Stimulated activated CD4-positive, alpha-beta T cell treated with anti-CD3 and anti-CD28 coated beads, Interleukin-2, amount 100 ng/mL, for 48 hours (primary cell): ENCODE data around the gene GRIPAP1.

ENCODE experiments used
- DNase-seq, 2 donors: peaks; one replicate each; pipeline ENCODE4 v3.0.0-alpha.2; 2020

The GRIPAP1 gene

DNA sequence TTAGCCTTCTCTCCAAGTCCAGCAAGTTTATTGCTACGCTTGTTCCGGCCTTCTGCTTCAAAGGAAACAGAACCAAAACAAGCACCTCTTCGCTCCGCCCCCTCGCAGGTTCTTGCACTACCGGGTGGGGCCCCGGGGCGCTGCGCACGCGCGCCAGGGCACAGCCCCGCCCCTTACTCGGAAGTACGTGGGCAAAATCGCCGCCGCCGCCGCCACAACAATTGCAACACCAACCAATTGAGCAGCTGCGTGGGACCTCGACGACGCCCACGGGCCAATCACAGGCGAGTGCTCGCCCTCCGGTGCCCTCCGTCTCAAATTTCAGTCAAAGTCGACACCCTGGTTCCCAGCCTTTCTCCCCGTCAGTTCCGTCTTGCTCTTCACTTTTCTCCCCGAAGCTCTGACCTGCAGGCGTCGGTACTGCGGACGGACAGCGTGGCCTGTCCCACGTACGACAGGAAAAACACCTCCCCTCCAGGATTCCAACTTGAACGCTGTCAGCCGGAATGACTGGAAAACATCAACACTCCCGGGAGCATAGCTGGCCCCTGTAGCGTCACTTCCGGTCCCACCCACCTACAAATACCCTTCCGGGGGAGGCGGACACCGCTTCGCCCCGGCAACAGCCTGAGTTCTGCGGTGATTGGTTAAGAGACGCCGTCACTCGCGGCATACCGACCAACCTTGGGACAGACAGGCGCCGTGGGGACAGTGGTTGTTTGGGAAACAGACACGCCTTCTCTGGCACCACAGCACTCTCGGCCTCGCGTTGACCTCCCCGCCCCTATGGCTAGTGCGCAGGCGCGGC lies 44.0 kb downstream of the GRIPAP1 start:
- peak; percentile 80 to 81 for DNase-seq

DNA sequence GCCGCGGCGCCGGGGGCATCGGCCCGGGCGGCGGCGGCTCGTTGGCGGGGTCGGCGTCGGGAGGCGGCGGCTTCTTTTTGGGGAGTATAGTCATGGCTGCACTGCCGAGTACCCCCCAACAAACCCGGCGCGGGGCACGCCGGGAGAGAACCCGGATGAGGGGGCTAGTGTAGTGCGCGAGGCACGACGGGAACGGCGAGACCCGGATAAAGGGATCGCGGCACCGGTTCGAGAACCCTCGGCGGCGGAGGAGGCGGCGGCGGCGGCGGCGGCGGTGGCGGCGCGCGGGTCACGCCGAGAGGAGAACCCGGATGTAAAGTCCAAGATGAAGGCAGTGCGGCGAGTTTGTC lies 44.6 kb downstream of the GRIPAP1 start, which contains the start of gene OTUD5:
Gene OTUD5 (minus strand): TSS at position 131 of the 350 bp plus-strand sequence. CDS start 37 bp downstream, at position 94.
- peak in 1 of 2 donors; percentile 57 for DNase-seq

GRCh38 chrX:48956728-48957414 lies 45.2 kb downstream of the GRIPAP1 start:
- DNase-seq, result peak in 1 of 2 donors; percentile 30

- no peak for DNase-seq
These were observed 53.5 kb downstream of the GRIPAP1 start for GRCh38 chrX:48948589-48948988.

GRCh38 chrX:48945517-48946348 lies 56.3 kb downstream of the GRIPAP1 start:
- DNase-seq, result peak in 1 of 2 donors; percentile 58

DNA sequence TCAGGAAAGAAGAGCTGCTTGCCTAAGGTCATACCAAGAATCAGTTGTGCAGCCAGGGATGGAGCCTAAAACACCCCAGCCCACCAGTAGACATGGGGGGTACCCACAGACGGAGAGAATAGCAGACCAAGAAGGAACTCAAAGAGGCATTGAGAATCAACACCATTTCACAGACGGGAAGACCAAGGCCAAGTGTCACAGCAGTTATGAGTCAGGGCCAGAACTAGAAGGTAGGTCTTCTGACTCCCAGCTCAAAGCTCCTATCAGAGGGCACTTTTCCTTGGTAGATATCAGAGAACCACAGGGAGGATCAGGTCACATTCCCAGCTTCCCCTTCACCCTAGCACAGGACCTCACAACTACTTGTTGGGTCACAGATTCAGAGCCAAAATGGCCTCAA lies 59.2 kb downstream of the GRIPAP1 start:
- no peak for DNase-seq

GRCh38 chrX:48940404-48940955 lies 61.6 kb downstream of the GRIPAP1 start:
- DNase-seq, result no peak

- DNase-seq, result no peak
These were observed 62.4 kb downstream of the GRIPAP1 start for GRCh38 chrX:48939524-48940228.

- peak; percentile 55 to 59 for DNase-seq
These were observed 63.2 kb downstream of the GRIPAP1 start for GRCh38 chrX:48938721-48939425.

DNA sequence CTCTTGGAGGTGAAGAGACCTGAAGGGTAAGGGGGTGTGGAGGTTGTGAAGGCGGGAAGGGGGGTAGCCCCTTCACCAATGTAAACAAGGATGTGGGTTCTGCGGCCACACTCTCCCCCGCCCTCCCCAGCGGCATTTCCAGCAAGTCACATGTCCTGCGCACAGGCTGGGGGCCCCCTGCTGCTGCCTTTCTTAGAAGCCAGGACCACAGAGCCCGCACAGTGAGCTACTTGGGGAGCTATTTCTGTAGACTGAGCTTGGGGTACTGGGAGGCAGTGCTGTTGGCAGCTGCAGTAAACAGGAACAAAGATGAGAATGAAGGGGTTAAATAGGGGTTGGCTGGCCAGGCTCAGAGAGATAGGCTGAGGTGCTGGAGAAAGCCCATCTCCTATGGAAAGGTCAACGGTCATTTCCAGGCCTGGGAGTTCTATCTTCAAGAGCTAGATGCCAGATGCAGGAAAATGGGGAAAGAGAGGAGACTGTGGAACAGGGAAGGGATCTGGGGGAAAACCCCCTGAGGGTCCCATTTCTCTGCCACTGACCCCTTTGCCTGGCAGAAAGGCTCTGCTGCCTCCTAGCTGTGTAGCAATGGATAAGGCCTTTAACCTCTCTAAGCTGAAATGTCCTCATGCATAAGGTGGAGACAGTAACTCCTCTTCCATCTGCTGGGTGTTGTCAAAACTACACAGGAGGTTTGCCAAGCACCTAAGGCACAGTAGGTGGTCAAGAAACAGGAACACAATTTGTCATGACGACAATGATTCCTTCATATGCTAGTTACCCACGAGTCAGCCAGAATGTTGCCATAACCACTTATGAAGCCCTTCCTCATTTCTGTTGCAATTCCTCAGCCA lies 64.8 kb downstream of the GRIPAP1 start:
- peak; percentile 77 to 87 for DNase-seq

DNA sequence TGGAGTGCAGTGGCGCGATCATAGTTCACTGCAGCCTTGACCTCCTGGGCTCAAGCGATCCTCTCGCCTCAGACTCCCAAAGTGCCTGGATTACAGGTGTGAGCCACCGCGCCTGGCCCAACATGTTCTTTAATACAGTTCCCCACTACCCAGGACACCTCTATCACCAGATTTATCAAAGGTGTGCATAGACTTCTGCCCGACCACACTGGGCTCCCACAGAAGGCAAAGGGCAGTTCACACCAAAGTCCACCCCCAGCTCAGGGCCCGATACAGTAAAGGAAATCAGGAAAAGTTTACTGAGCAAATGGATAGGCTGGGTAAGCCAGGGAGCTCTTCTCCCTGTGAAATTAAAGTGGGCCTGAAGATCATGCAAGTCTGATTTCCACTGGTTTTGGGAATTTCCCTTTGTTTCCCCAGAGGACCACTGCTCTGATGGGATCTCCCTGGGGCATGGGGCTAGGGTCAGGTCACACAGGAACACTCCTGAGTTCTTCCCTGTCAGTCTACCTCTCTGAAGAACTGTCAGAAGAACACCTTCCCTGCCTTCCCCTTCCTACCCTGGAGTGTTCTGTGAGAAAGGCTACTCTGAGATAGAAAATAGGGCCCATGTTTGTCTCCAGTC lies 65.5 kb downstream of the GRIPAP1 start:
- DNase-seq, result no peak

DNA sequence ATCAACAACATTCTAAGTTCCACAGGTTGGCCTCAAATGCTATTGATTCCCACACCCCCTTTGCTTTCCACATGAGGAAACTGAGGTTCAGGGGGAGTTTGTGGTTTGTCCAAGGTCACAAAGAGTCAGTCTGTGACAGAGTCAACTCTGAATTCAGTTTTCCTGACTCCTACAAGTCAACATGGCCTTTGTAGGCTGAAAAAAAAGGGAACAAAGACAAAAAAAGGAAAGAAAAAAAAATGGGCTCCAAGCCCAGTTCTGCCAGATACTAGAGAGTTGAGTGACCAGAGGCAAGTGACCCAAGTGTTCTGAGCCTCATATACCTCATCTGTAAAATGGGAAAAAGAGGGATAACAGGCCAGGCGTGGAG lies 66.8 kb downstream of the GRIPAP1 start:
- no peak for DNase-seq

GRCh38 chrX:48934581-48935300 lies 67.3 kb downstream of the GRIPAP1 start:
- no peak for DNase-seq

GRCh38 chrX:48933757-48934156 lies 68.3 kb downstream of the GRIPAP1 start:
- no peak for DNase-seq

DNA sequence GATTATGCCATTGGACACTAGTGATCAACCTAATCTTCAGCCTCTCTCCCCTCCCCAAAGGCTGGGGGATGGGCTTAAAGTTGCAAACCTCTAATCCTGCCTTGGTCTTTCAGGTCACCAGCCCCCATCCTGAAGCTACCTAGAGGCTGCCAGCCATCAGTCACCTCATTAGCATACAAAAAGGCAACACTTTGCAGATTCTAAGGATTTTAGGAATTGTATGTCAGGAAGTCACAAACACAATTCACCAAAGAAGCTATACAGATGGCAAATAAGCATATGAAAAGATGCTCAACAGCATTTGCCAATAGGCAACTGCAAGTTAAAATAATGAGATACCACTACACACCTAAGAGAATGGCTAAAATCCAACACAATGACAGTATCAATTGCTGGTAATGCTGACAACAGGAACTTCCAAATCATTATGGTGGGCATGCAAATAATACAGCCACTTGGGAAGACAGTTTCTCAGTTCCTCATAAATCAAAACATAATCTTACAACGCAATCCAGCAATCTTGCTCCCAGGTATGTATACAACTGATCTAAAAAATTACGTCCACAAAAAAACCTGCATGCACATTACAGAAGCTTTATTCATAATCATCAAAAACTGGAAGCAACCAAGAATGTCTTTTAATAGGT lies 74.2 kb downstream of the GRIPAP1 start:
- DNase-seq, result no peak

GRCh38 chrX:48927123-48927522 lies 74.9 kb downstream of the GRIPAP1 start:
- DNase-seq, result no peak

DNA sequence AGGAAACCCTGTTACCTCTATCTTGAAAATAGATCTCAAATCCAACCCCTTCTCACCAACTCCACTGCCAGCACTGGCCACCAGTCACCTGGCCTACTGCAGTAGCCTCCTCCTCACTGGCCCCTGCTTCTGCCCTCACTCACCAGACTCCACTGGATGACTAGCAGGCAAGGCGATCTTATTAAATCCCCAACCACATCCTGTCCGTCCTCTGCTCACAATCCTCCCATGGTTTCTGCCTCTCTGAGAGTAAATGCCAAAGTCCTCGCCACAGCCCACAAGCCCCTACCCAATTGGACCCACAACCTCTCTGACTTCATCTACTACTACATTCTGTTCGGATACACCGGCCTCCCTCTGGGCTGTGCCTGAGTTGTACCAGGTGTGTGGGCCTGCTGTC lies 77.8 kb downstream of the GRIPAP1 start:
- no peak for DNase-seq

GRCh38 chrX:48923771-48924170 lies 78.3 kb downstream of the GRIPAP1 start:
- no peak for DNase-seq
